Sigmoid colon (tissue), 7 donors: ENCODE measurements around the gene B3GNT5. TPM values are rescaled to one million over a fixed set of nuclear protein-coding genes. Genes with fewer than 3 reads are reported as not detected.

ENCODE experiments used
- DNase-seq: peaks from one replicate; pipeline ENCODE4 v3.0.0-alpha.2; 2019
- H3K27ac ChIP-seq, 4 donors: fragments of 200-600 bp; sonication (generic); one replicate each; pipeline ENCODE4 v1.5.1; 2016 to 2019; ENCODE audit warnings: mild to moderate bottlenecking in 1 of 4
- H3K27me3 ChIP-seq, 3 donors: fragments of 200-600 bp; sonication (generic); one replicate each; pipeline ENCODE4 v1.5.1; 2019; ENCODE audit warnings: mild to moderate bottlenecking in 1 of 3
- H3K36me3 ChIP-seq, 4 donors: fragments of 200-600 bp; sonication (generic); one replicate each; pipeline ENCODE4 v1.5.1; 2016 to 2019
- H3K4me1 ChIP-seq, 4 donors: fragments of 200-600 bp; sonication (generic); one replicate each; pipeline ENCODE4 v1.5.1; 2017 to 2019
- H3K4me3 ChIP-seq, 4 donors: fragments of 200-600 bp; sonication (generic); one replicate each; pipeline ENCODE4 v1.5.1; 2017 to 2019; ENCODE audit warnings: mild to moderate bottlenecking in 2 of 4, moderate library complexity in 1 of 4
- H3K9me3 ChIP-seq, 4 donors: fragments of 200-600 bp in 3 of 4; sonication (generic) in 3 of 4; one replicate each; pipeline versions ENCODE4 v1.5.1 to v1.6.1; 2013 to 2019
- EP300 ChIP-seq, 4 donors: sonication (generic); formaldehyde crosslinking; IDR thresholded peaks; one replicate each; pipeline ENCODE4 v1.6.1; 2017; ENCODE audit warnings: antibody characterized with exemption in 4 of 4
- POLR2A ChIP-seq, 2 donors: fragments of 450-650 bp; IDR thresholded peaks; one replicate each; pipeline ENCODE4 v1.6.1; 2016; ENCODE audit warnings: antibody characterized with exemption in 2 of 2, mild to moderate bottlenecking in 2 of 2, moderate library complexity in 2 of 2
- POLR2AphosphoS5 ChIP-seq, 4 donors: sonication (generic); formaldehyde crosslinking; IDR thresholded peaks; one replicate each; pipeline ENCODE4 v1.6.1; 2017; ENCODE audit warnings: antibody characterized with exemption in 4 of 4
- WGBS, 2 donors: extraction: QIAGEN DNeasy Blood & Tissue Kit; methylation state at CpG; one replicate each; pipeline ENCODE4 v1.1.7; 2013; 5-methylcytosine and 5-hydroxymethylcytosine counted together
- intact Hi-C: fragments of 100-400 bp; cut with DNase I; formaldehyde crosslinking; loops from one replicate; pipeline ENCODE4 v1.15.1; 2023
- polyA plus RNA-seq, 3 donors: library from polyadenylated mRNA; stranded (reverse); fragments of 200-250 nt; gene quantifications; one replicate each; pipeline ENCODE4 v1.2.3, GENCODE V29; 2013
- total RNA-seq, 4 donors: library from RNA; depleted of rRNA; stranded (reverse); fragments of >200 nt; gene quantifications; one replicate each; pipeline ENCODE4 v1.1.0, GENCODE V29; 2016
- TF ChIP-seq, protein P1 (sequence below), 4 experiments: fragments of 450-650 bp in 3 of 4; fragments of 200-600 bp in 1 of 4; IDR thresholded peaks; one replicate each; pipeline ENCODE4 v1.5.1; 2016 to 2019; ENCODE audit warnings: antibody characterized with exemption in 4 of 4, mild to moderate bottlenecking in 3 of 4, moderate library complexity in 2 of 4
- donor health status: healthy with polysubstance abuse.
- donor health status: Bipolar disorder and iron deficiency.
- donor health status: healthy.

B3GNT5 gene
- total and polyA plus RNA-seq, 7 donors = 2.2 to 29.6 (median 4.2) TPM

DNA sequence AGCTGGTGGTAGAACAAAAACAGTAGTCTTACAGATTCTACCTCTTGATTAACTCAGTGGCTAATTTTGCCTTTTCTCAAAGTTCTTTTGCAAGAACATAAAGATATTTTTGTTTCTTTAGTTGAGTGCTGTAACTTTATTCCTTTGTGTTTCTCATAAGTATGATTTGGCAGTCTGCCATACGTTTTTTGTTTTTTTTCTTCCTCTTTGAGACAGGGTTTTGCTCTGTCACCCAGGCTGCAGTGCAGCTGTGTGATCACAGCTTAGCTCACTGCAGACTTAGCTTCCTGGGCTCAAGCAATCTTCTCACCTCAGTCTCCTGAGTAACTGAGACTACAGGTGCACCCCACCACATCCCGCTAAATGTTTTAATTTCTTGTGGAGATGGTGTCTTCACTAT lies 22.4 kb downstream of the B3GNT5 start:
- H3K36me3 ChIP-seq = no peaks in the 10 kb centered on the region
- no peak for DNase-seq
- WGBS, 2 donors = 23 to 37% methylated on average over 2 of the region's 2 CpGs
- TF ChIP-seq, protein P1, sequence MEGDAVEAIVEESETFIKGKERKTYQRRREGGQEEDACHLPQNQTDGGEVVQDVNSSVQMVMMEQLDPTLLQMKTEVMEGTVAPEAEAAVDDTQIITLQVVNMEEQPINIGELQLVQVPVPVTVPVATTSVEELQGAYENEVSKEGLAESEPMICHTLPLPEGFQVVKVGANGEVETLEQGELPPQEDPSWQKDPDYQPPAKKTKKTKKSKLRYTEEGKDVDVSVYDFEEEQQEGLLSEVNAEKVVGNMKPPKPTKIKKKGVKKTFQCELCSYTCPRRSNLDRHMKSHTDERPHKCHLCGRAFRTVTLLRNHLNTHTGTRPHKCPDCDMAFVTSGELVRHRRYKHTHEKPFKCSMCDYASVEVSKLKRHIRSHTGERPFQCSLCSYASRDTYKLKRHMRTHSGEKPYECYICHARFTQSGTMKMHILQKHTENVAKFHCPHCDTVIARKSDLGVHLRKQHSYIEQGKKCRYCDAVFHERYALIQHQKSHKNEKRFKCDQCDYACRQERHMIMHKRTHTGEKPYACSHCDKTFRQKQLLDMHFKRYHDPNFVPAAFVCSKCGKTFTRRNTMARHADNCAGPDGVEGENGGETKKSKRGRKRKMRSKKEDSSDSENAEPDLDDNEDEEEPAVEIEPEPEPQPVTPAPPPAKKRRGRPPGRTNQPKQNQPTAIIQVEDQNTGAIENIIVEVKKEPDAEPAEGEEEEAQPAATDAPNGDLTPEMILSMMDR (IDR thresholded peaks at IDR 0.05) = no peak
- TF ChIP-seq EP300 (IDR thresholded peaks at IDR 0.05) (no peak), POLR2A (IDR thresholded peaks at IDR 0.05) (no peak), POLR2AphosphoS5 (IDR thresholded peaks at IDR 0.05) (no peak)
- intact Hi-C loops = no loop called here
- no peaks in the 10 kb centered on the region for H3K27me3 ChIP-seq
- no peaks in the 10 kb centered on the region for H3K4me1 ChIP-seq
- H3K4me3 ChIP-seq = no peak overlapping the region
- no peak overlapping the region for H3K27ac ChIP-seq
- no peaks in the 10 kb centered on the region for H3K9me3 ChIP-seq

DNA sequence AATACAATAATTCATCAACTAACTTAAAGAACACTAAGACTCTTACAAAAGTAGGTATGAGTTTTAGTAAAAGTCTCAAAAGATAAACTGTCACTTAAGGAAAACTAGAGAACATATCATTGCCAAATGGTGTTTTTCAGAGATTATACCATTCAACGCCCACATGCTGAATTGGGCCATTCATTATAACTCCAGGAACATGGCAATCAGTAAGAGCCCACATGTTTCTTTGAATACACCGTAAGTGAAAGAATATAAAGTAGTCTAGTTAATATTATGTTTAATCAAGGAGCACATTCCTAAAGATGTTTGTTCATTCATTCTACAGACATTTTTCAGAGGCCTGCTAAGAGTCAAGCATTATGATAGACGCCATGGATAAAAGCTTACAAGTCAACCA lies 22.9 kb downstream of the B3GNT5 start:
- Histone ChIP-seq H3K4me3 (no peak overlapping the region), H3K36me3 (no peaks in the 10 kb centered on the region), H3K27ac (no peak overlapping the region), H3K4me1 (no peaks in the 10 kb centered on the region), H3K9me3 (no peaks in the 10 kb centered on the region), H3K27me3 (no peaks in the 10 kb centered on the region)
- intact Hi-C loops = no loop called here
- DNase-seq = no peak
- 66 to 78% methylated on average over 3 of the region's 3 CpGs for WGBS, 2 donors
- TF ChIP-seq EP300 (IDR thresholded peaks at IDR 0.05) (no peak), POLR2A (IDR thresholded peaks at IDR 0.05) (no peak), POLR2AphosphoS5 (IDR thresholded peaks at IDR 0.05) (no peak)
- TF ChIP-seq, protein P1 (IDR thresholded peaks at IDR 0.05) = no peak

DNA sequence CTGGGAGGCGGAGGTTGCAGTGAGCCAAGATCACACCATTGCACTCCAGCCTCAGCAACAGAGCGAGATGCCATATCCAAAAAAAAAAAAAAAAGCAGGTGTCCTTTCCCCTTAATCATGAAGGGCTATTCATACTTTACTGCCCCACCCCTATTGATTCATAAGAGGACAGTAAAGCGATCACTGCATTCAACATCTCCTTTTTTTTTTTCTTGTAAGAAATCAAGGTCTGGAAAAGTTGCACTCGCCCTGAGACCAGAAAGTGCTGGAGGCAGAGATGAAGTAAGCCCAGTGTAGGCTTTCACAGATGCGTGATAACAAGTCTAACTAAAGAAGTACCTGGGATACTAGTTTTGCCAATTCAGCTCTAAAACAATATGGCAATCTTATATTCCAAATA lies 24.2 kb downstream of the B3GNT5 start:
- DNase-seq = no peak
- Histone ChIP-seq H3K27me3 (no peaks in the 10 kb centered on the region), H3K4me3 (no peak overlapping the region), H3K9me3 (no peaks in the 10 kb centered on the region), H3K4me1 (no peaks in the 10 kb centered on the region), H3K27ac (no peak overlapping the region), H3K36me3 (no peaks in the 10 kb centered on the region)
- 77 to 95% methylated on average over 5 of the region's 5 CpGs for WGBS, 2 donors
- intact Hi-C loops = no loop called here
- no peak for TF ChIP-seq POLR2AphosphoS5 (IDR thresholded peaks at IDR 0.05)
- TF ChIP-seq, protein P1 (IDR thresholded peaks at IDR 0.05) = no peak
- no peak for TF ChIP-seq POLR2A (IDR thresholded peaks at IDR 0.05)

DNA sequence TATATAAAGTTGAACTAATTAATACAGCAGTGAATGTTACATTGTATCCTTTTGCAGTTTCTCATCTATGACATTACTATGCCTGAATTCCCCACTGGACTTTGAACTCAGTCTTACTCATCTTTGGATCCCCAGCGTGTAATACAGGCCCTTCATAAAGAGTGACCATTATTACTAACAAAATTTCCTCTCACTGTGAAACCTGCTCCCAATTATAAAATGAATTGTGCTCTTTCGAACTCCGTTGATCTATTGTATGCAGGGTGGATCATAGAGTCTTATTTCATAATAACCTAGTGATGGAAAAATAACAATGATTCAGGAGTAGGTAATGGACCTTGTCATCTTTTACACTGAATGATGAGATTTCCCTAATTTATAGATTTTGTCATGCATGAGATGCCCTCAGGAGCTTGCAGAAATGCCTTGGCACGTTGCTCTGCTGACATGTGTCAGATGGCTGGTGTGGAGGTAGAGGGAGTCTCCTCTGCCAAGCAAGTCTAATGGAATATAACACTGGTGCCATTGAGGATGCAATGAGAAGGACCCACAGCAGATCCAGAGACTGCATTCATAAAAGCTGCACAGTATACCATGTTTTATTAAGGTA lies 25.5 kb downstream of the B3GNT5 start:
- WGBS, 2 donors = 60 to 80% methylated on average over 4 of the region's 4 CpGs

More for the DNA sequence above, 25.5 kb downstream of the B3GNT5 start:
- intact Hi-C loops = no loop called here
- Histone ChIP-seq H3K27ac (no peak overlapping the region), H3K27me3 (no peaks in the 10 kb centered on the region), H3K9me3 (no peaks in the 10 kb centered on the region), H3K4me1 (no peaks in the 10 kb centered on the region), H3K4me3 (no peak overlapping the region), H3K36me3 (no peaks in the 10 kb centered on the region)
- DNase-seq = no peak
- TF ChIP-seq POLR2AphosphoS5 (IDR thresholded peaks at IDR 0.05) (no peak), POLR2A (IDR thresholded peaks at IDR 0.05) (no peak), EP300 (IDR thresholded peaks at IDR 0.05) (no peak)
- TF ChIP-seq, protein P1 (IDR thresholded peaks at IDR 0.05) = no peak
